HepG2 (cell line): ENCODE results near the gene TRAP1. TPM values are rescaled to one million over a fixed set of nuclear protein-coding genes. Genes with fewer than 3 reads are reported as not detected.

Experiments
- ARNT2 ChIP-seq: sonication (generic); formaldehyde crosslinking; IDR thresholded peaks from 2 replicates; pipeline ENCODE4 v1.8.0; 2022; ENCODE audit warnings: mild to moderate bottlenecking, low read depth, missing genetic modification reagents, moderate library complexity
- ASH2L ChIP-seq: fragments of 300-600, 200-600 bp; sonication (generic); IDR thresholded peaks from 2 replicates; pipeline ENCODE4 v1.7.0; 2017; ENCODE audit warnings: low read depth, mild to moderate bottlenecking, moderate library complexity, mixed read lengths, low read length; ENCODE audit not compliant: insufficient read length
- CBFB ChIP-seq: sonication (generic); formaldehyde crosslinking; IDR thresholded peaks from 2 replicates; pipeline ENCODE4 v1.4.0; 2020; ENCODE audit warnings: missing genetic modification reagents
- KAT8 ChIP-seq: IDR thresholded peaks from 2 replicates; pipeline ENCODE4 v1.6.1; 2016; ENCODE audit warnings: missing genetic modification reagents, missing compliant biosample characterization
- KLF6 ChIP-seq: IDR thresholded peaks from 2 replicates; pipeline ENCODE4 v1.8.0; 2016; ENCODE audit warnings: missing biosample characterization, missing genetic modification reagents
- MBD4 ChIP-seq: IDR thresholded peaks from 2 replicates; pipeline ENCODE4 v1.6.1; 2012; ENCODE audit warnings: low read length, inconsistent platforms, borderline replicate concordance
- NR2F1 ChIP-seq, 2 experiments: fragments of 450-650 bp in 1 of 2; formaldehyde crosslinking in 1 of 2; IDR thresholded peaks; 2 replicates each; pipeline versions ENCODE4 v1.5.0 to v1.6.1; 2016 to 2020; ENCODE audit warnings: mild to moderate bottlenecking in 1 of 2, missing compliant biosample characterization in 1 of 2, missing genetic modification reagents in 1 of 2, moderate library complexity in 1 of 2
- ONECUT2 ChIP-seq: sonication (generic); formaldehyde crosslinking; IDR thresholded peaks from 2 replicates; pipeline ENCODE4 v1.4.0; 2020; ENCODE audit warnings: missing genetic modification reagents
- PLRG1 ChIP-seq: fragments of 450-650 bp; conservative IDR thresholded peaks from 2 replicates; pipeline ENCODE4 v1.6.1; 2016
- RFX3 ChIP-seq: IDR thresholded peaks from 2 replicates; pipeline ENCODE4 v1.6.1; 2016; ENCODE audit warnings: missing biosample characterization, missing genetic modification reagents
- ZNF607 ChIP-seq: sonication (generic); formaldehyde crosslinking; IDR thresholded peaks from 2 replicates; pipeline ENCODE4 v1.5.1; 2020; ENCODE audit warnings: missing genetic modification reagents, mild to moderate bottlenecking, borderline replicate concordance
- ZNF7 ChIP-seq: IDR thresholded peaks from 2 replicates; pipeline ENCODE4 v1.6.1; 2016; ENCODE audit warnings: missing biosample characterization, missing genetic modification reagents
- ZNF761 ChIP-seq: sonication (generic); formaldehyde crosslinking; conservative IDR thresholded peaks from 2 replicates; pipeline ENCODE4 v1.4.0; 2020; ENCODE audit warnings: mild to moderate bottlenecking, missing genetic modification reagents
- ZNF841 ChIP-seq: sonication (generic); formaldehyde crosslinking; IDR thresholded peaks from 2 replicates; pipeline ENCODE4 v1.8.1; 2023; ENCODE audit warnings: missing genetic modification reagents, borderline replicate concordance
- polyA plus RNA-seq, 8 experiments: library from polyadenylated mRNA; depleted of rRNA in 3 of 8; stranded (reverse) in 7 of 8; unstranded in 1 of 8; fragments of >200 nt; fragmentation: Illumina TruSeq in 4 of 8; extraction: Trizol in 4 of 8; gene quantifications; 2 replicates each; pipeline versions ENCODE4 v1.2.1 to v1.2.3, GENCODE V29; 2011 to 2016; ENCODE audit warnings: low read depth in 4 of 8, missing spikeins in 1 of 8, mixed read lengths in 1 of 8; ENCODE audit not compliant: insufficient read depth in 1 of 8
- total RNA-seq, 5 experiments: library from RNA; depleted of rRNA; stranded (reverse); fragments of >200 nt; fragmentation: Illumina TruSeq; extraction: Trizol; gene quantifications; 2 replicates each; pipeline ENCODE4 v1.2.3, GENCODE V29; 2016; ENCODE audit warnings: low read depth in 1 of 5
- TF ChIP-seq, protein P1 (sequence below): sonication (generic); formaldehyde crosslinking; IDR thresholded peaks from 2 replicates; pipeline ENCODE4 v1.9.0; 2021; ENCODE audit warnings: missing genetic modification reagents, mild to moderate bottlenecking, borderline replicate concordance
- TF ChIP-seq, protein P2 (sequence below): sonication (generic); formaldehyde crosslinking; IDR thresholded peaks from 2 replicates; pipeline ENCODE4 v1.4.0; 2020; ENCODE audit warnings: missing genetic modification reagents
- TF ChIP-seq, protein P3 (sequence below): sonication (generic); formaldehyde crosslinking; IDR thresholded peaks from 2 replicates; pipeline ENCODE4 v1.4.0; 2020; ENCODE audit warnings: mild to moderate bottlenecking, missing genetic modification reagents
- TF ChIP-seq, protein P4 (sequence below): IDR thresholded peaks from 2 replicates; pipeline ENCODE4 v1.6.1; 2012; ENCODE audit warnings: low read depth, low read length, improper control_type of control experiment

TRAP1 gene
- total and polyA plus RNA-seq, 2 of the 13 experiments (the other 11 are each of a cell fraction or from before 2014, with no cell fraction given), result 127 to 240 TPM

DNA sequence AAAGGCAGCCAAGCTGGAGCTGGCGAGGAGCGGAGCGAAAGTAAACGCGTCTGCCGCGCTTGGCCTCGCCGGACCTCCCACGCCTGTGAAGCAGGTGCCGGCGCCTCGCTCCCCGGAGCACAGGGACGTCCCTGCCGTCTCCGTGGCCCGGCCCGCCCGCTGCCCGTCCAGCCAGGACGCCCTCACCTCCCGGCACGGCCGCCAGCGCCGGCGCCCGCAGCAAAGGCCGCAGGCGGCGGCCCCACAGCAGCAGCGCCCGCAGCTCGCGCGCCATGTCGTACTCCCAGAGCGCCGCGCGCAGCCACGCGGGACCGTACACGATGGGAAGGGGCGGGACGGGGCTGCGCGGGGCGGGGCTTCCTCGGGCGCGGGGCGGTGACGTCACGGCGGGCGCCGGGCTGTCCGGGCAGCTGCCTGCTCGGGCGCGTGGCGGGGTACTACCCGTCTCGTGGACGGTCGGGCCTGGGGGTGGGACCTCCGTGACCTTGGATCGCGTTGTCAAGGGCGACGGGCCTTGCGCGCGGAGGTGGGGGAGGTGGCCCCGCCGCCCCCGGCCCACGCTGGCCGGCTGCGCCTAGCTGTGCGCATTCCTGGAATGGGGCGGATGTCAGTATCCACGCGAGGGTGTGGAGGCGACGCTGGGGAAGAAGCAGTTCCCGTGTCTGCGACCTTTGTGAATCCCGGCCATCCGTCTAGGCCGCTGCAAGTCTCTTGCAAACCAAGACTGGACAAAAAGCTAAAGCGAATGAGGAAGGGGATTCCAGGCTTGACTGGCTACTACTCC, at the start of gene TRAP1 (continued):
- TF ChIP-seq ARNT2 (peak; percentile 93), ZNF761 (peak; percentile 34; the same call in 1 of the 2 replicates), NR2F1 (CRISPR knock-in tag; IDR thresholded peaks at IDR 0.05) (no peak), ZNF7 (CRISPR knock-in tag) (no peak), CBFB (0 out of 2 replicates have a peak, but pooled peaks have one; percentile 19), ONECUT2 (CRISPR knock-in tag) (no peak), KLF6 (CRISPR knock-in tag) (0 out of 2 replicates have a peak, but pooled peaks have one; percentile 21), RFX3 (CRISPR knock-in tag) (no peak), ZNF607 (CRISPR knock-in tag) (no peak), PLRG1 (no peak), ZNF841 (CRISPR knock-in tag) (peak; percentile 53; the same call in 1 of the 2 replicates), ASH2L (peak; percentile 89), MBD4 (no peak), KAT8 (peak; percentile 76; the same call in 1 of the 2 replicates)
- TF ChIP-seq, protein P1, sequence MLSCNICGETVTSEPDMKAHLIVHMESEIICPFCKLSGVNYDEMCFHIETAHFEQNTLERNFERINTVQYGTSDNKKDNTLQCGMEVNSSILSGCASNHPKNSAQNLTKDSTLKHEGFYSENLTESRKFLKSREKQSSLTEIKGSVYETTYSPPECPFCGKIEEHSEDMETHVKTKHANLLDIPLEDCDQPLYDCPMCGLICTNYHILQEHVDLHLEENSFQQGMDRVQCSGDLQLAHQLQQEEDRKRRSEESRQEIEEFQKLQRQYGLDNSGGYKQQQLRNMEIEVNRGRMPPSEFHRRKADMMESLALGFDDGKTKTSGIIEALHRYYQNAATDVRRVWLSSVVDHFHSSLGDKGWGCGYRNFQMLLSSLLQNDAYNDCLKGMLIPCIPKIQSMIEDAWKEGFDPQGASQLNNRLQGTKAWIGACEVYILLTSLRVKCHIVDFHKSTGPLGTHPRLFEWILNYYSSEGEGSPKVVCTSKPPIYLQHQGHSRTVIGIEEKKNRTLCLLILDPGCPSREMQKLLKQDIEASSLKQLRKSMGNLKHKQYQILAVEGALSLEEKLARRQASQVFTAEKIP (CRISPR knock-in tag), result no peak
- TF ChIP-seq, protein P2, sequence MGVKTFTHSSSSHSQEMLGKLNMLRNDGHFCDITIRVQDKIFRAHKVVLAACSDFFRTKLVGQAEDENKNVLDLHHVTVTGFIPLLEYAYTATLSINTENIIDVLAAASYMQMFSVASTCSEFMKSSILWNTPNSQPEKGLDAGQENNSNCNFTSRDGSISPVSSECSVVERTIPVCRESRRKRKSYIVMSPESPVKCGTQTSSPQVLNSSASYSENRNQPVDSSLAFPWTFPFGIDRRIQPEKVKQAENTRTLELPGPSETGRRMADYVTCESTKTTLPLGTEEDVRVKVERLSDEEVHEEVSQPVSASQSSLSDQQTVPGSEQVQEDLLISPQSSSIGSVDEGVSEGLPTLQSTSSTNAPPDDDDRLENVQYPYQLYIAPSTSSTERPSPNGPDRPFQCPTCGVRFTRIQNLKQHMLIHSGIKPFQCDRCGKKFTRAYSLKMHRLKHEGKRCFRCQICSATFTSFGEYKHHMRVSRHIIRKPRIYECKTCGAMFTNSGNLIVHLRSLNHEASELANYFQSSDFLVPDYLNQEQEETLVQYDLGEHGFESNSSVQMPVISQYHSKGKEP (CRISPR knock-in tag), result no peak
- TF ChIP-seq, protein P3, sequence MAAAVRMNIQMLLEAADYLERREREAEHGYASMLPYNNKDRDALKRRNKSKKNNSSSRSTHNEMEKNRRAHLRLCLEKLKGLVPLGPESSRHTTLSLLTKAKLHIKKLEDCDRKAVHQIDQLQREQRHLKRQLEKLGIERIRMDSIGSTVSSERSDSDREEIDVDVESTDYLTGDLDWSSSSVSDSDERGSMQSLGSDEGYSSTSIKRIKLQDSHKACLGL (CRISPR knock-in tag), result peak; percentile 61; the same call in 1 of the 2 replicates
- TF ChIP-seq, protein P4, sequence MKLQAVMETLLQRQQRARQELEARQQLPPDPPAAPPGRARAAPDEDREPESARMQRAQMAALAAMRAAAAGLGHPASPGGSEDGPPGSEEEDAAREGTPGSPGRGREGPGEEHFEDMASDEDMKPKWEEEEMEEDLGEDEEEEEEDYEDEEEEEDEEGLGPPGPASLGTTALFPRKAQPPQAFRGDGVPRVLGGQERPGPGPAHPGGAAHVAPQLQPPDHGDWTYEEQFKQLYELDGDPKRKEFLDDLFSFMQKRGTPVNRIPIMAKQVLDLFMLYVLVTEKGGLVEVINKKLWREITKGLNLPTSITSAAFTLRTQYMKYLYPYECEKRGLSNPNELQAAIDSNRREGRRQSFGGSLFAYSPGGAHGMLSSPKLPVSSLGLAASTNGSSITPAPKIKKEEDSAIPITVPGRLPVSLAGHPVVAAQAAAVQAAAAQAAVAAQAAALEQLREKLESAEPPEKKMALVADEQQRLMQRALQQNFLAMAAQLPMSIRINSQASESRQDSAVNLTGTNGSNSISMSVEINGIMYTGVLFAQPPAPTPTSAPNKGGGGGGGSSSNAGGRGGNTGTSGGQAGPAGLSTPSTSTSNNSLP, result no peak
